ENCODE measurements around the gene PGAP2.

- TF ChIP-seq POLR2A (IDR thresholded peaks at IDR 0.05) (no peak), CTCF (IDR thresholded peaks at IDR 0.05) (no peak)
These were observed 28.5 kb downstream of the PGAP2 start for GRCh38 chr11:3836903-3837302.
